K562 (cell line): ENCODE data around the gene SYMPK. TPM values are rescaled to one million over a fixed set of nuclear protein-coding genes. Genes with fewer than 3 reads are reported as not detected.

ENCODE experiments used
- ARID3B ChIP-seq: fragments of 250-450 bp; sonication (Bioruptor Pico); IDR thresholded peaks from 2 replicates; pipeline ENCODE4 v1.4.0; 2020; ENCODE audit warnings: borderline replicate concordance
- ATF6 ChIP-seq: sonication (generic); formaldehyde crosslinking; IDR thresholded peaks from 2 replicates; pipeline ENCODE4 v1.4.0; 2020; ENCODE audit warnings: mild to moderate bottlenecking, missing genetic modification reagents
- ATF7 ChIP-seq: fragments of 450-650 bp; IDR thresholded peaks from 2 replicates; pipeline ENCODE4 v1.7.1; 2014; ENCODE audit warnings: mild to moderate bottlenecking, moderate library complexity
- EZH2 ChIP-seq: IDR thresholded peaks from 2 replicates; pipeline ENCODE4 v1.6.1; 2012; ENCODE audit warnings: low read depth, mild to moderate bottlenecking, inconsistent platforms, low read length, borderline replicate concordance
- IFI16 ChIP-seq: fragments of 250-450 bp; sonication (Bioruptor Pico); IDR thresholded peaks from 2 replicates; pipeline ENCODE4 v2.1.2; 2022; ENCODE audit warnings: mild to moderate bottlenecking, inconsistent platforms
- KAT2B ChIP-seq: IDR thresholded peaks from one replicate; pipeline ENCODE4 v1.6.1; 2012; ENCODE audit warnings: low read depth, mild to moderate bottlenecking, control low read depth, inconsistent platforms, low read length, moderate library complexity
- KLF16 ChIP-seq: IDR thresholded peaks from 2 replicates; pipeline ENCODE4 v1.6.1; 2016; ENCODE audit warnings: antibody characterized with exemption
- MAFF ChIP-seq: IDR thresholded peaks from 2 replicates; pipeline ENCODE4 v1.6.1; 2012; ENCODE audit warnings: low read length, improper control_type of control experiment
- NR2C1 ChIP-seq, 2 experiments: fragments of 450-650 bp; IDR thresholded peaks; 2 replicates each; pipeline ENCODE4 v1.6.1; 2017; ENCODE audit warnings: mild to moderate bottlenecking in 2 of 2, antibody characterized with exemption in 1 of 2, inconsistent platforms in 1 of 2, missing compliant biosample characterization in 1 of 2, missing genetic modification characterization in 1 of 2
- NR3C1 ChIP-seq: sonication (generic); formaldehyde crosslinking; IDR thresholded peaks from 2 replicates; pipeline ENCODE4 v1.8.1; 2022; ENCODE audit warnings: missing genetic modification reagents
- PCBP1 ChIP-seq: fragments of 200-400 bp; formaldehyde crosslinking; IDR thresholded peaks from 2 replicates; pipeline ENCODE4 v1.6.1; 2018; ENCODE audit warnings: mild to moderate bottlenecking, low read depth, low read length; ENCODE audit not compliant: poor library complexity, severe bottlenecking
- RBM17 ChIP-seq: fragments of 200-400 bp; formaldehyde crosslinking; IDR thresholded peaks from 2 replicates; pipeline ENCODE4 v1.6.1; 2017; ENCODE audit warnings: low read depth, mild to moderate bottlenecking, low read length, borderline replicate concordance
- SAFB2 ChIP-seq: fragments of 200-400 bp; formaldehyde crosslinking; IDR thresholded peaks from 2 replicates; pipeline ENCODE4 v1.6.1; 2018; ENCODE audit warnings: borderline replicate concordance, low read length, low read depth, moderate library complexity; ENCODE audit not compliant: severe bottlenecking
- SAP30 ChIP-seq: fragments of 200-600 bp; sonication (generic); IDR thresholded peaks from 2 replicates; pipeline ENCODE4 v1.6.1; 2012; ENCODE audit warnings: borderline replicate concordance, low read depth, mild to moderate bottlenecking, moderate library complexity, low read length, control low read depth, inconsistent platforms; ENCODE audit not compliant: insufficient read depth, poor library complexity, severe bottlenecking
- SRSF7 ChIP-seq: fragments of 200-400 bp; formaldehyde crosslinking; optimal IDR thresholded peaks from 2 replicates; pipeline ENCODE3; 2017; ENCODE audit warnings: mild to moderate bottlenecking, low read depth, low read length
- STAT5A ChIP-seq: IDR thresholded peaks from 2 replicates; pipeline ENCODE4 v1.6.1; 2012; ENCODE audit warnings: low read length, inconsistent platforms, borderline replicate concordance
- STAT5B ChIP-seq: fragments of 250-450 bp; sonication (Bioruptor Pico); IDR thresholded peaks from 2 replicates; pipeline ENCODE4 v1.8.0; 2021; ENCODE audit warnings: mild to moderate bottlenecking, inconsistent platforms
- USF1 ChIP-seq: sonication (generic); formaldehyde crosslinking; IDR thresholded peaks from 2 replicates; pipeline ENCODE4 v1.9.0; 2022; ENCODE audit warnings: mild to moderate bottlenecking, missing genetic modification reagents
- ZBTB17 ChIP-seq: fragments of 450-650 bp; formaldehyde crosslinking; IDR thresholded peaks from 2 replicates; pipeline ENCODE4 v1.4.0; 2020; ENCODE audit warnings: mild to moderate bottlenecking
- ZNF174 ChIP-seq: fragments of 250-450 bp; sonication (Bioruptor Pico); IDR thresholded peaks from 2 replicates; pipeline ENCODE4 v1.4.0; 2020; ENCODE audit warnings: mild to moderate bottlenecking
- ZNF274 ChIP-seq: IDR thresholded peaks from 2 replicates; pipeline ENCODE4 v1.6.1; 2011; ENCODE audit warnings: low read depth, mild to moderate bottlenecking, low read length, moderate library complexity, borderline replicate concordance
- ZNF384 ChIP-seq: IDR thresholded peaks from 2 replicates; pipeline ENCODE4 v1.6.1; 2012; ENCODE audit warnings: low read depth, low read length, improper control_type of control experiment
- ZNF507 ChIP-seq: conservative IDR thresholded peaks from 2 replicates; pipeline ENCODE4 v1.6.1; 2017; ENCODE audit warnings: missing genetic modification characterization, missing compliant biosample characterization
- ZNF780A ChIP-seq: fragments of 250-450 bp; sonication (Bioruptor Pico); IDR thresholded peaks from 2 replicates; pipeline ENCODE4 v1.5.0; 2021; ENCODE audit warnings: mild to moderate bottlenecking
- ZSCAN29 ChIP-seq: fragments of 450-650 bp; IDR thresholded peaks from 2 replicates; pipeline ENCODE4 v1.6.1; 2017
- polyA plus RNA-seq, 8 experiments: library from polyadenylated mRNA; depleted of rRNA in 4 of 8; stranded (reverse) in 5 of 8; unstranded in 3 of 8; fragments of >200 nt; fragmentation: Nextera tagmentation in 2 of 8; fragmentation: Illumina TruSeq in 1 of 8; extraction: Ambion mirVana in 2 of 8; extraction: Trizol in 1 of 8; gene quantifications; 2 replicates each; pipeline versions ENCODE4 v1.2.1 to v1.2.3, GENCODE V29; 2011 to 2014; ENCODE audit warnings: inconsistent platforms in 1 of 8, missing spikeins in 1 of 8
- total RNA-seq, 7 experiments: library from RNA; depleted of rRNA in 6 of 7; stranded (reverse); fragments of >200 nt in 6 of 7; fragmentation: Illumina TruSeq in 2 of 7; extraction: Trizol in 2 of 7; gene quantifications; 2 replicates each; pipeline versions ENCODE4 v1.2.1 to v1.2.3, GENCODE V29; 2011 to 2021; ENCODE audit warnings: low replicate concordance in 1 of 7

SYMPK gene
- total and polyA plus RNA-seq, 9 of the 15 experiments (the other 6 are each of a cell fraction or from before 2014, with no cell fraction given) = 0.73 to 95.5 (median 58.4) TPM

GRCh38 chr19:45769821-45770191 is 93.1 kb downstream of the SYMPK start (continued):
- TF ChIP-seq ATF6 (CRISPR knock-in tag) (no peak; the same call in 1 of the 2 replicates), NR3C1 (CRISPR knock-in tag) (0 out of 2 replicates have a peak, but pooled peaks have one; percentile 24), ATF7 (no peak), ZNF174 (CRISPR knock-in tag) (no peak), ZNF384 (no peak), PCBP1 (no peak), STAT5A (no peak), SRSF7 (no peak), STAT5B (no peak), KAT2B (no peak), KLF16 (no peak), SAP30 (peak; percentile 3), ZNF507 (no peak), NR2C1 (IDR thresholded peaks at IDR 0.05) (no peak), NR2C1 (tag; IDR thresholded peaks at IDR 0.05) (no peak), MAFF (no peak), IFI16 (CRISPR knock-in tag) (no peak), EZH2 (no peak), SAFB2 (no peak), ZBTB17 (CRISPR knock-in tag) (no peak), ZNF274 (no peak), ZNF780A (0 out of 2 replicates have a peak, but pooled peaks have one; percentile 82), ARID3B (no peak), USF1 (CRISPR knock-in tag) (no peak), ZSCAN29 (no peak), RBM17 (no peak)
